HCT116 (cell line): Measurements from ENCODE around the gene SRRM2. TPM values are rescaled to one million over a fixed set of nuclear protein-coding genes. Genes with fewer than 3 reads are reported as not detected.

Experiments used
- ATAC-seq: fragments of 200-7000 bp; cut with Tn5 transposase; 2 replicates; pipeline ENCODE4 v1.9.1; 2020; ENCODE audit warnings: mild to moderate bottlenecking, moderate library complexity
- BruUV-seq: library from RNA; stranded (reverse); fragments of 400-500 nt; replicated peaks from 2 replicates; lab custom pipeline; 2021; lab: Mats Ljungman, UMichigan
- CTCF ChIA-PET: fragments of 300-600 bp; sonication (Branson Sonifier 250); formaldehyde crosslinking; loops from one replicate; lab custom pipeline; 2021; ENCODE audit warnings: antibody characterized with exemption; lab: Charles Lee
- POLR2A ChIA-PET: fragments of 300-600, 350-600 bp; sonication (Branson Sonifier 250); formaldehyde crosslinking; loops from one replicate; lab custom pipeline; 2021; ENCODE audit warnings: antibody characterized with exemption; lab: Charles Lee
- RAD21 ChIA-PET, 2 experiments: fragments of 300-600 bp; sonication (Branson Sonifier 250); formaldehyde crosslinking; loops; one replicate each; lab custom pipeline; 2023; ENCODE audit warnings: low total read pairs in 2 of 2; ENCODE audit not compliant: uncharacterized antibody in 2 of 2, unreplicated experiment in 2 of 2, low non-redundant PET in 1 of 2; lab: Charles Lee
- DNase-seq: peaks from one replicate; pipeline ENCODE4 v3.0.0-alpha.2; 2010; ENCODE audit warnings: low read depth, low spot score
- H2AFZ ChIP-seq: fragments of 200-600 bp; shearing (Covaris generic), sonication (generic); 2 replicates; pipeline ENCODE4 v1.6.1; 2017; ENCODE audit warnings: low read depth, mixed run types, mixed read lengths, antibody characterized with exemption, low read length; ENCODE audit not compliant: poor library complexity, severe bottlenecking
- H3K27ac ChIP-seq: 2 replicates; pipeline ENCODE4 v1.5.1; 2012; ENCODE audit warnings: low read depth, low read length
- H3K27me3 ChIP-seq: fragments of 200-600 bp; sonication (generic); 2 replicates; pipeline ENCODE4 v1.6.1; 2016; ENCODE audit warnings: mixed run types, low read length, mixed read lengths; ENCODE audit not compliant: insufficient read depth
- H3K36me3 ChIP-seq, 2 experiments: fragments of 200-500 bp in 1 of 2; fragments of 200-600 bp in 1 of 2; sonication (Bioruptor generic) in 1 of 2; sonication (generic) in 1 of 2; 2 replicates each; pipeline versions ENCODE4 v1.5.1 to v1.6.1; 2014 to 2016; ENCODE audit warnings: low read length in 2 of 2, inconsistent platforms in 1 of 2, mixed read lengths in 1 of 2, mixed run types in 1 of 2; ENCODE audit not compliant: insufficient read depth in 2 of 2, control insufficient read depth in 1 of 2
- H3K4me1 ChIP-seq, 2 experiments: fragments of 200-600 bp in 1 of 2; sonication (generic) in 1 of 2; 2 replicates each; pipeline versions ENCODE4 v1.5.1 to v1.6.1; 2012 to 2017; ENCODE audit warnings: low read length in 2 of 2, inconsistent platforms in 1 of 2, mild to moderate bottlenecking in 1 of 2, mixed read lengths in 1 of 2, mixed run types in 1 of 2, moderate library complexity in 1 of 2; ENCODE audit not compliant: insufficient read depth in 2 of 2, control insufficient read depth in 1 of 2
- H3K4me2 ChIP-seq: fragments of 200-600 bp; sonication (generic); 2 replicates; pipeline ENCODE4 v1.6.1; 2017; ENCODE audit warnings: mixed run types, low read length, mixed read lengths
- H3K4me3 ChIP-seq, 2 experiments: fragments of 200-600 bp in 1 of 2; sonication (generic) in 1 of 2; replicated peaks in 1 of 2; 2 replicates each; pipeline ENCODE4 v1.5.1; 2011 to 2016; ENCODE audit warnings: low read length in 2 of 2, control low read depth in 1 of 2, low read depth in 1 of 2, mild to moderate bottlenecking in 1 of 2, mixed read lengths in 1 of 2, mixed run types in 1 of 2
- H3K79me2 ChIP-seq: fragments of 200-600 bp; sonication (generic); 2 replicates; pipeline ENCODE4 v1.6.1; 2017; ENCODE audit warnings: mild to moderate bottlenecking, mixed run types, low read length, moderate library complexity, mixed read lengths; ENCODE audit not compliant: insufficient read depth
- H3K9ac ChIP-seq: fragments of 200-600 bp; sonication (generic); 2 replicates; pipeline ENCODE4 v1.6.1; 2016; ENCODE audit warnings: low read length, mixed read lengths
- H3K9me2 ChIP-seq: fragments of 200-600 bp; sonication (generic), shearing (Covaris generic); 2 replicates; pipeline ENCODE4 v1.6.1; 2017; ENCODE audit warnings: mixed run types, mild to moderate bottlenecking, moderate library complexity; ENCODE audit not compliant: insufficient read depth
- H3K9me3 ChIP-seq, 2 experiments: fragments of 200-500 bp in 1 of 2; fragments of 200-600 bp in 1 of 2; sonication (Bioruptor generic) in 1 of 2; sonication (generic) in 1 of 2; 2 replicates each; pipeline ENCODE4 v1.6.1; 2014 to 2017; ENCODE audit warnings: low read length in 2 of 2, mixed read lengths in 2 of 2, inconsistent platforms in 1 of 2, low read depth in 1 of 2, mild to moderate bottlenecking in 1 of 2, mixed run types in 1 of 2, moderate library complexity in 1 of 2; ENCODE audit not compliant: control insufficient read depth in 1 of 2, insufficient read depth in 1 of 2
- H4K20me1 ChIP-seq: fragments of 200-600 bp; sonication (generic), shearing (Covaris generic); 2 replicates; pipeline ENCODE4 v1.6.1; 2017; ENCODE audit warnings: mixed run types, mild to moderate bottlenecking, moderate library complexity; ENCODE audit not compliant: insufficient read depth
- ATF3 ChIP-seq: IDR thresholded peaks from 2 replicates; pipeline ENCODE4 v1.6.1; 2012
- CBX3 ChIP-seq: IDR thresholded peaks from 2 replicates; pipeline ENCODE4 v1.6.1; 2012; ENCODE audit warnings: low read depth
- CEBPB ChIP-seq: IDR thresholded peaks from 2 replicates; pipeline ENCODE4 v1.6.1; 2012; ENCODE audit warnings: low read depth
- EGR1 ChIP-seq: IDR thresholded peaks from 2 replicates; pipeline ENCODE4 v1.6.1; 2012; ENCODE audit warnings: low read depth
- EZH2 ChIP-seq: fragments of 200-600 bp; sonication (generic); IDR thresholded peaks from 2 replicates; pipeline ENCODE4 v1.6.1; 2017; ENCODE audit warnings: antibody characterized with exemption, mixed run types
- EZH2phosphoT487 ChIP-seq: fragments of 200-600 bp; IDR thresholded peaks from 2 replicates; pipeline ENCODE4 v1.6.1; 2018; ENCODE audit warnings: antibody characterized with exemption, borderline replicate concordance
- FOSL1 ChIP-seq: IDR thresholded peaks from 2 replicates; pipeline ENCODE4 v1.6.1; 2012; ENCODE audit warnings: low read depth
- JUND ChIP-seq: IDR thresholded peaks from 2 replicates; pipeline ENCODE4 v1.6.1; 2012
- POLR2A ChIP-seq: IDR thresholded peaks from 2 replicates; pipeline ENCODE4 v1.7.0; 2011; ENCODE audit warnings: borderline replicate concordance; ENCODE audit not compliant: insufficient read depth, insufficient read length; ENCODE audit errors: extremely low read depth
- SIN3A ChIP-seq: IDR thresholded peaks from 2 replicates; pipeline ENCODE4 v1.6.1; 2012; ENCODE audit warnings: low read depth
- intact Hi-C: fragments of 100-400 bp; cut with micrococcal nuclease; formaldehyde crosslinking; loops from 2 replicates; pipeline ENCODE4 v1.10.0; 2022
- total RNA-seq: library from RNA; stranded (reverse); gene quantifications from one replicate; pipeline ENCODE4 v1.2.1, GENCODE V29; 2021; ENCODE audit not compliant: unreplicated experiment
- TF ChIP-seq, protein P1 (sequence below): IDR thresholded peaks from 2 replicates; pipeline ENCODE4 v1.6.1; 2012; ENCODE audit warnings: low read depth

The SRRM2 gene
- total RNA-seq, 1 experiment from 2014 or later, result 541 TPM

DNA sequence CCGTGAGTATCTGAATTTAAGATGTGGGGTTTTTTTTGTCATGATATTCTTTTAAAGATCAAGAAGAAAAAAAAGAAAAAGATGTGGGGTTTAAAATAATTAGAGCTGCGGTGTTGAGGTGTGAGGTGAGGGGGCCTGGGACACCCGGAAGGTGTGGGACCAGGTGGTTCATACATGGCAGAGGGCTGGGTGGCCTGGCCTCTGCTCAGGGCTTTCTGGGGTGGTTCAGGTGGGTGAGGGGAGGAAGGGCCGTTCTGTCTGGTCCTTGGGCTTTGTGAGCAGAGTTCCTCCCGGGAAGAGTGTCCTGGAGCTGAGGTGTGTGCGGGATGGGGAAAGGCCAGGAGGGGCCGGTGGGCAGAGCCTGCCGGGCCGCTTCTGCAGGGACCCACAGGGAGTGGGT is 37.4 kb upstream of the SRRM2 start:
- TF ChIP-seq CBX3, result no peak
- TF ChIP-seq JUND, result no peak
- no peak for TF ChIP-seq EZH2
- no peak for TF ChIP-seq ATF3
- TF ChIP-seq EGR1, result no peak
- TF ChIP-seq POLR2A, result no peak
- no peak for TF ChIP-seq CEBPB
- no peak for TF ChIP-seq FOSL1
- no peak for TF ChIP-seq SIN3A
- no peak for TF ChIP-seq EZH2phosphoT487
- TF ChIP-seq, protein P1, sequence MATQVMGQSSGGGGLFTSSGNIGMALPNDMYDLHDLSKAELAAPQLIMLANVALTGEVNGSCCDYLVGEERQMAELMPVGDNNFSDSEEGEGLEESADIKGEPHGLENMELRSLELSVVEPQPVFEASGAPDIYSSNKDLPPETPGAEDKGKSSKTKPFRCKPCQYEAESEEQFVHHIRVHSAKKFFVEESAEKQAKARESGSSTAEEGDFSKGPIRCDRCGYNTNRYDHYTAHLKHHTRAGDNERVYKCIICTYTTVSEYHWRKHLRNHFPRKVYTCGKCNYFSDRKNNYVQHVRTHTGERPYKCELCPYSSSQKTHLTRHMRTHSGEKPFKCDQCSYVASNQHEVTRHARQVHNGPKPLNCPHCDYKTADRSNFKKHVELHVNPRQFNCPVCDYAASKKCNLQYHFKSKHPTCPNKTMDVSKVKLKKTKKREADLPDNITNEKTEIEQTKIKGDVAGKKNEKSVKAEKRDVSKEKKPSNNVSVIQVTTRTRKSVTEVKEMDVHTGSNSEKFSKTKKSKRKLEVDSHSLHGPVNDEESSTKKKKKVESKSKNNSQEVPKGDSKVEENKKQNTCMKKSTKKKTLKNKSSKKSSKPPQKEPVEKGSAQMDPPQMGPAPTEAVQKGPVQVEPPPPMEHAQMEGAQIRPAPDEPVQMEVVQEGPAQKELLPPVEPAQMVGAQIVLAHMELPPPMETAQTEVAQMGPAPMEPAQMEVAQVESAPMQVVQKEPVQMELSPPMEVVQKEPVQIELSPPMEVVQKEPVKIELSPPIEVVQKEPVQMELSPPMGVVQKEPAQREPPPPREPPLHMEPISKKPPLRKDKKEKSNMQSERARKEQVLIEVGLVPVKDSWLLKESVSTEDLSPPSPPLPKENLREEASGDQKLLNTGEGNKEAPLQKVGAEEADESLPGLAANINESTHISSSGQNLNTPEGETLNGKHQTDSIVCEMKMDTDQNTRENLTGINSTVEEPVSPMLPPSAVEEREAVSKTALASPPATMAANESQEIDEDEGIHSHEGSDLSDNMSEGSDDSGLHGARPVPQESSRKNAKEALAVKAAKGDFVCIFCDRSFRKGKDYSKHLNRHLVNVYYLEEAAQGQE, result no peak
- no TSS peak for BruUV-seq

More for the DNA sequence above, 37.4 kb upstream of the SRRM2 start:
- H3K4me1 ChIP-seq, result peaks cover 4 to 13% of the 10 kb centered on the region in 2 experiments
- no peaks in the 10 kb centered on the region for H3K27me3 ChIP-seq
- no peaks in the 10 kb centered on the region for H4K20me1 ChIP-seq
- H3K79me2 ChIP-seq, result no peaks in the 10 kb centered on the region
- H3K9me2 ChIP-seq, result no peaks in the 10 kb centered on the region
- no peak overlapping the region for H2AFZ ChIP-seq
- no peak overlapping the region for H3K27ac ChIP-seq
- ATAC-seq (no peak), DNase-seq (no peak)
- ChIA-PET RAD21 (no interaction called here), CTCF (no interaction called here), POLR2A (no interaction called here)
- no peaks in the 10 kb centered on the region for H3K9me3 ChIP-seq
- H3K36me3 ChIP-seq, result no peaks in the 10 kb centered on the region
- intact Hi-C loops, result no loop called here
- H3K9ac ChIP-seq, result no peak overlapping the region
- H3K4me3 ChIP-seq, result no peak overlapping the region
- H3K4me2 ChIP-seq, result no peak overlapping the region
